ENCODE measurements around the gene NEDD9.

DNA sequence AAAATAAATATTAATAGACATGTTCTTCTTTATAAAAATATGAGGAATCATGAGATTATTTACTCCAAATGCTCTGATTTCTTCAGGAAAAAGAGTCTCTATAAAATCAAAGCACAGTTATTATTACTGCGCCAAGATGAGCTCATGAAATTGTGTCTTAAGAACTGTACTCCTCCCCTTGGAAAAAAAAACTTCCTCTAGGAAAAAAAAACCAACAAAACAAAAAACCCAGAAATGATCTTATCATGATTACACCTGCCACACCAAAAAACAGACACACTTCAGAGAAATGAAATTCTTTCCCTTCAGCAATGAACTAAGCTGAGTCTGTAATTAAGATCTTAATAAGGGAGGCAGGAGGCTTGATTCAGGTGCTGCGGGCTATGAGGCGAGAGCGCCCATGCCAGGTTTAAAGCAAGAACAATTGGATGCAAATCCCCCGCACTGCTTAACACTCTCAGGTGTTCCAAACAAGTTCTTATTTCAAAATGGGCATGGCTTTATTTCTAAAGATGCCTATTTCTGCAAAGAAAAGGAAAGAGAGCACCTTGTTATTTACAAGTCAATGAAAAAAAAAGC, 9.1 kb downstream of the NEDD9 start:
- TF ChIP-seq MAX (IDR thresholded peaks at IDR 0.05) (no peak), RAD21 (IDR thresholded peaks at IDR 0.05; ENCODE audit: low read depth) (no peak), YY1 (IDR thresholded peaks at IDR 0.05; ENCODE audit: extremely low read depth, insufficient replicate concordance, low read depth, low read length) (no peak), EZH2phosphoT487 (IDR thresholded peaks at IDR 0.05; ENCODE audit: borderline replicate concordance) (no peak), SP1 (IDR thresholded peaks at IDR 0.05; ENCODE audit: low read depth) (no peak), EZH2 (IDR thresholded peaks at IDR 0.05) (no peak), ZFX (IDR thresholded peaks at IDR 0.05) (no peak), REST (IDR thresholded peaks at IDR 0.05; ENCODE audit: low read depth) (no peak), POLR2AphosphoS5 (IDR thresholded peaks at IDR 0.05; ENCODE audit: low read depth, low read length) (no peak), POLR2A (IDR thresholded peaks at IDR 0.05; ENCODE audit: borderline replicate concordance, extremely low read depth, insufficient read depth, insufficient read length) (no peak), CEBPB (IDR thresholded peaks at IDR 0.05; ENCODE audit: low read depth) (no peak), TCF7L2 (IDR thresholded peaks at IDR 0.05; ENCODE audit: borderline replicate concordance, extremely low read depth, insufficient read depth, insufficient read length) (no peak)
- TF ChIP-seq, protein P1, sequence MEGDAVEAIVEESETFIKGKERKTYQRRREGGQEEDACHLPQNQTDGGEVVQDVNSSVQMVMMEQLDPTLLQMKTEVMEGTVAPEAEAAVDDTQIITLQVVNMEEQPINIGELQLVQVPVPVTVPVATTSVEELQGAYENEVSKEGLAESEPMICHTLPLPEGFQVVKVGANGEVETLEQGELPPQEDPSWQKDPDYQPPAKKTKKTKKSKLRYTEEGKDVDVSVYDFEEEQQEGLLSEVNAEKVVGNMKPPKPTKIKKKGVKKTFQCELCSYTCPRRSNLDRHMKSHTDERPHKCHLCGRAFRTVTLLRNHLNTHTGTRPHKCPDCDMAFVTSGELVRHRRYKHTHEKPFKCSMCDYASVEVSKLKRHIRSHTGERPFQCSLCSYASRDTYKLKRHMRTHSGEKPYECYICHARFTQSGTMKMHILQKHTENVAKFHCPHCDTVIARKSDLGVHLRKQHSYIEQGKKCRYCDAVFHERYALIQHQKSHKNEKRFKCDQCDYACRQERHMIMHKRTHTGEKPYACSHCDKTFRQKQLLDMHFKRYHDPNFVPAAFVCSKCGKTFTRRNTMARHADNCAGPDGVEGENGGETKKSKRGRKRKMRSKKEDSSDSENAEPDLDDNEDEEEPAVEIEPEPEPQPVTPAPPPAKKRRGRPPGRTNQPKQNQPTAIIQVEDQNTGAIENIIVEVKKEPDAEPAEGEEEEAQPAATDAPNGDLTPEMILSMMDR (IDR thresholded peaks at IDR 0.05 in 2 of 3, conservative IDR thresholded peaks at IDR 0.05 in 1 of 3; ENCODE audit: borderline replicate concordance in 1 of 3, insufficient read depth in 1 of 3, low read depth in 2 of 3, low read length in 2 of 3): no peak
- TF ChIP-seq, protein P2, sequence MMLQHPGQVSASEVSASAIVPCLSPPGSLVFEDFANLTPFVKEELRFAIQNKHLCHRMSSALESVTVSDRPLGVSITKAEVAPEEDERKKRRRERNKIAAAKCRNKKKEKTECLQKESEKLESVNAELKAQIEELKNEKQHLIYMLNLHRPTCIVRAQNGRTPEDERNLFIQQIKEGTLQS (IDR thresholded peaks at IDR 0.05): no peak

All from HCT116 (cell line).